Inflammatory macrophage (primary cell): ENCODE results near the gene ZFP92.

ENCODE experiments used
- DNase-seq, 2 donors: peaks; one replicate each; pipeline ENCODE4 v3.0.0-alpha.2; 2020 to 2022

ZFP92 gene

DNA sequence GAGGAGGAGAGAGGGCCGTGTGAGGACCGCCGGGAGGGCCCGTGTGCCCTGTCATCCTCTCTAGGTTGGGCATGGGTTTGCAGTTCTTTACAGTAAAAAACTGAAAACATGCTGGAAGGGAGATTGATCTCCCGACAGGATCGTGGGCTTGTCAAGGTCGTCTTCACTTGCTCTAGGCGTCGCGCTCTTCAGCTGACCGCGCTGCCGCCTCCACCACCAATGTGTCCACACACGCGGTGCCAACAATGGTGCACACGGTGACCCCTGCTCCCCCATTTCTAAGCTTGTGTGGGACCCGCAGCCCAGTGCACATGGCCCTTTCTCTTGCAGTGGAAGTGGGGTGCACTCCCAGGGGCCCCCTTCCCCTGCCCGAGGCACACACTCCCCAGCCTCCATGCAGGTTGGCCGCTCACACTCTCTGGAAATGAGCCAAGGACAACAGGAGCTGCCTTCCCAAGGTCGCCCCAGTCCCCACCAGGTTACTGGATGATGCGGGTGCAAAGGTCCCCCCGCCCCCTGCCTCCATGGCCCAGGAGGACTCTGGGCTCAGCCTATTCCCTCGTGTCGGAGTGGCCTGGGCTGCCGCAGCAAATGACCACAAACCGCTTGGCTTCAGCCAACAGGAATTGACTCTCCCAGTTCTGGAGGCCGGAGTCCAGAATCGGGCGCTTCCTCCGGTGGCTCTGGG is 1.7 kb upstream of the ZFP92 start:
- no peak for DNase-seq

- DNase-seq, result no peak
Observed at GRCh38 chrX:153410373-153410772, 899 bp upstream of the ZFP92 start.

DNA sequence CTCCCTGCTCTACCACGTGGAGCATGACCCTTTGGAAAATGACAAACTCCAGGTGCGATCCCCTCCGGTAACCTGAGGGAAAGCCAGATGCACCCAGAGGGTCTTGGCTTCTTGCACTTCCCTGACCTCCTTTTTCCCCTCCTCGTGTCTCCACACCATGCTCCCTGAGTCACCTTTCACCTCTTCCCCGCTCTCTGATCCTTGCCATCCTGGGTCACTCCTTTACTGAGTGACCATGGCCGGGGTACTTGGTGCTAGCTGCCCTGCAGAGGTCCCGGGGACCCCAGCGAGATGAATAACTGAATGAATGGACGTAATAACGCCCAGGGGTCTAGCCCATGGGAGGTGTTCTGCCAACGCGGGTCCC is 401 bp upstream of the ZFP92 start:
- DNase-seq, result no peak

- DNase-seq, result peak; percentile 32 to 60
Observed at GRCh38 chrX:153411988-153412574, 809 bp downstream of the ZFP92 start.

GRCh38 chrX:153412746-153413720 is 1.8 kb downstream of the ZFP92 start:
- no peak for DNase-seq

DNA sequence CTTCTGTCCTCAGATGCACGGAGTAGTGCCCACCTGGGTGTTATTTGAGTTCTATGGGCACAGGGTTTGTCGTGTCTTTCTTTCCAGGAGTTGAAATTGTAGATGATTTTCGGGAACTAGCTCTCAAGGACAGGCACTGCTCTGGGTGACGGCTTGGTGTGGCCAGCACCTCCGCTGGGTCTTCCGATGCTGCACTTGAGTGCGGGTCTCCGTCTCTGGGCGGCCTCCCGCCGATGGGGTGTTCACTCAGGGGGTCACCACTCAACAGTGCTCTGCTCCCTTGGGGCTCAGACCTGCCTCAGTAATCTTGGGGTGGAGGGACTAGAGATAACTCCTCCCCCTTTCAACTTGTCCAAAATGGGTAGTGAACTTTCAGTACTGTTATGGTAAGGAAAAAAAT is 2.5 kb downstream of the ZFP92 start:
- DNase-seq, result no peak

- peak; percentile 75 to 87 for DNase-seq
Observed at GRCh38 chrX:153414856-153415510, 3.7 kb downstream of the ZFP92 start.

DNA sequence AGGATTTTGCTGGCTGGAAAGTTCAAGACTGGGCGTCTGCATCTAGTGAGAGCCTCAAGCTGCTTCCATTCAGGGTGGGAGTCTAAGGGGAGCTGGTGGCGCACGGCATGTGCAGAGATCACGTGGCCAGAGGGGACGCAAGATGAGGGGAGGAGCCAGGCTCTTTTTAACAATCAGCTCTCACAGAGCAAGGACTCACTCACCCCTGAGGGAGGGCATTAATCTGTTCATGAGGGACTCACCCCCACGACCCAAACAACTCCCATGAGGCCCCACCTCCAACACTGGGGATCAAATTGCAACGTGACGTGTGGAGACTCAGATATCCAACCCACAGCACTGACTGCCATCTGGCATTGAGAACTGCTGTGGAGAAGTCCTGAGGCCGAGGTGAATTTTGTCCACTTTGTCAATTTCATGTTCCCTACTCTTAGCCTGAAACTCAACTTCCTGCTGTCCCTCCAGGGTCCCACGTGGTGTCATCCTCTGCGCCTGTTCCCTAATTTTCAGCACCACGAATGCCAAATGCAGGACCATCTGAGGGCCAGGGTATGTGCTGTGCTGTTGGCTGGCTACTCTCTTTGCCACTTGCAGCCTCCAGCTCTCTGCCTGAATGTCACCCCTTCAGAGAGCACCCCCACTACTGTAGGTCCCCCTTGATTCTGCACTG is 5.6 kb downstream of the ZFP92 start:
- DNase-seq, result peak; percentile 36 to 48

- DNase-seq, result no peak
Observed at GRCh38 chrX:153417637-153418036, 6.4 kb downstream of the ZFP92 start.

DNA sequence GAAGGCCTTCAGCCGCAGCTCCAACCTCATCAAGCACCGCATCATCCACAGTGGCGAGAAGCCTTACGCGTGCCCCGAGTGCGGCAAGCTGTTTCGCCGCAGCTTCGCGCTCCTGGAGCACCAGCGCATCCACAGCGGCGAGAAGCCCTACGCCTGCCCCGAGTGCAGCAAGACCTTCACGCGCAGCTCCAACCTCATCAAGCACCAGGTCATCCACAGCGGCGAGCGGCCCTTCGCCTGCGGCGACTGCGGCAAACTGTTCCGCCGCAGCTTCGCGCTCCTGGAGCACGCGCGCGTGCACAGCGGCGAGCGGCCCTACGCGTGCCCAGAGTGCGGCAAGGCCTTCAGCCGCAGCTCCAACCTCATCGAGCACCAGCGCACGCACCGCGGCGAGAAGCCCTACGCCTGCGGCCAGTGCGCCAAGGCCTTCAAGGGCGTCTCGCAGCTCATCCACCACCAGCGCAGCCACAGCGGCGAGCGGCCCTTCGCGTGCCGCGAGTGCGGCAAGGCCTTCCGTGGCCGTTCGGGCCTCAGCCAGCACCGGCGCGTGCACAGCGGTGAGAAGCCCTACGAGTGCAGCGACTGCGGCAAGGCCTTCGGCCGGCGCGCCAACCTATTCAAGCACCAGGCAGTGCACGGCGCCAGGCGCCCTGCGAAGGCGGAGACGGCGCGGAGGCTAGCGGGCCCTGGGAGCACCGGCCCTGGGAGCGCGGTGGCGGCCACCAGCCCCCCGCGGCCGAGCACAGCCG is 9.8 kb downstream of the ZFP92 start:
- DNase-seq, result no peak

DNA sequence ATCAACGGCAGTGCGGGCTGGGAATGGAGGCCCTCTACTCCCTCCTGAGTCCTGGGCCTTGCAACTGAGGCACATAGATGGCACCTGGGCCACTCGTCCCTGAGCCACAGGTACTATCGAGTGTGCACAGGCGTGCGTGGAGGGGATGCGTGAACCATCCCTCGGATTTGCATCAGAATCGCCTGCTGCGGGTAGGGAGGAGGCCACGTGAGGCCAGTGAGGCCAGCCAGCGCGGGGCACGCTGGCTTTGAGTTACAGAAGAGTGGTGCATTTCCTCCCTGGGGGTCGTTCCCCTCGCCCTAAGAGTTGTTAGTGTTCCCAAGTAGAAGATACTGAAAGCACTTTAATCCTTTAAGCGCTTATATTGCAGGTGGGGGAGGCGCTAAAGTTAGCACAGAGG is 10.6 kb downstream of the ZFP92 start:
- DNase-seq, result no peak

DNA sequence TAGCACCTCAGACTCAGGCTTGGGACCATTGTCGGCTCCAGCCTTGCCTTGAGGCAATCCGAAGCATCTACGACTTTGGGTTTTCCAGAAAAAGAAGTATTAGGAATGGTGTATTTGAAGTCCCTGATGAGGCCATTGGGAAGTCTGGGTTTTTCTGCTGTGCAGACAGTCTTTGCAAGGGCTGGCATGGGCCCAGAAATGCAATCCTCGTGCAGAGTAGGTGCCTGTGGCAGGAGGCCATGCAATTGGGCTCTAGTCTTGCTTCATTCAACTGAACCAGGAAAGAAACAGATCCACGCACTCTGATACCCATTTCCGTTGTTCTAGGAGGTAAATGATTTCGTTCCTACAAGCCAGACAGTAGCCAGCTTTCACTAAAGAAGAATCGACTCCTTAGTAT is 12.4 kb downstream of the ZFP92 start:
- DNase-seq, result peak; percentile 7 to 29

DNA sequence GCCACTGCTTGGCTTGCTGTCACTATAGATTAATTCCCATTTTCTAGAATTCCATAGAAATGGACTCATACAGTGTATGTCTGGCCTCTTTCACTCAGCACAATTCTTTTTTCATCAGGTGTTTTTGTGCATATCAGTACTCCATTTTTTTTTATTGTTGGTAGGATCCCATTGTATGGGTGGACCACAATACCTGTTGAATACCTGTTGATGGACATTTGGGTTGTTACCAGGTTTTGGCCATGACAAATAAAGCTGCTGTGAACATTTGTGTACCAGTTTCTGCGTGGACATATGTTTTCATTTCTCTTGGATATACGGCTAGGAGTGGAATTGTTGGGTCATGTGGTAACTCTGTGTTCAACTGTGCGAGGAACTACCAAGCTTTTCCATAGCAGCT is 14.9 kb downstream of the ZFP92 start:
- DNase-seq, result no peak

- no peak for DNase-seq
Observed at GRCh38 chrX:153430796-153431195, 19.5 kb downstream of the ZFP92 start.

DNA sequence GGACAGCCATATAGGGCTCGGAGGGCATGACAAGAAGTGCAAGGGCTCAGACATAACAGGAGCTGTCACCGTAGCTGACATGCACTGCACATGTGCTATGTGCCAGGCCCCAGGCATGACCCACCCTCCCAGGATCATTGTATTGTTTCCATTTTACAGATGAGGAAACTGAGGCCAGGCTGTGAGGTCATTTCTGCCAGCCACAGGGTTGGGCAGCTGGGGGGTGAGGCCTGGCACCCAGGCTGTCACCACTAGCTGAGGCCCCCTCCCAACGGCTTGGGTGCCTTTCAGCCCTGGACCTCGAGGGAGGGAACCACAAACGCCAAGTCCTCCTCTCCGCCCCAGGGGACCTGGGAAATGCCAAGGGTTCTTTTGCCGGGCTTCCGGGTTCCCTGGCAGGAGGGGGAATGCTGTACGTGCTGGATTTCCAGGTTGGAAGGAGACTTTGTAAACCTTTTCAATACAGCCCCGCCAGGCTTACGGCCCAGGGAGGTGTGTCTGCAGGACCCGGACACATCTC is 21.9 kb downstream of the ZFP92 start:
- DNase-seq, result no peak

DNA sequence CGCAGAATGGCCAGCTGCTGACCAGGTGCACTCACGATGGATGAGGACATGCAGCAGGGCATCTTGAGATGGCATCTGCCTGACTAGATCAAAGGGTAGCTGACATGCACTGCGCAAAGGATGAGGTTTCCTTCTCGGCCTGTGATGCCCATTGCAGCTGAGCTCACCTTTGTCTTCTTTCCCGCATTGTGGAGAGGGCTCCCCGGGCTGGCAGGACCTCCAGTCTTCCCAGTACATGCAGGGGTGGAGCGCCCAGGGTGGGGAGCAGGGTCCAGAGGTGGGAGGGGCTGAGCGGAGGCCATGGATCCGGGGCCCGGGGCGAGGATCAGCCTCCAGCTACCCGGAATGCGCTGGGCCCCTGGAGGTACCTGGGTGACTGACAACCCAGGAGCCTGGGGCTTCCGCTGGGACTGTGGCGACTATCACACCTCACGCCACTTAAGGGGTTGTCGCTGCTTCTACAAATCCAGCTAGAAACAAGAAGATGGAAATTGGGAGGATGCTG is 22.6 kb downstream of the ZFP92 start:
- no peak for DNase-seq

GRCh38 chrX:153434801-153435200 is 23.5 kb downstream of the ZFP92 start:
- no peak for DNase-seq

- DNase-seq, result no peak
Observed at GRCh38 chrX:153435845-153436244, 24.6 kb downstream of the ZFP92 start.

- DNase-seq, result peak; percentile 15 to 33
Observed at GRCh38 chrX:153438532-153438931, 27.3 kb downstream of the ZFP92 start.

DNA sequence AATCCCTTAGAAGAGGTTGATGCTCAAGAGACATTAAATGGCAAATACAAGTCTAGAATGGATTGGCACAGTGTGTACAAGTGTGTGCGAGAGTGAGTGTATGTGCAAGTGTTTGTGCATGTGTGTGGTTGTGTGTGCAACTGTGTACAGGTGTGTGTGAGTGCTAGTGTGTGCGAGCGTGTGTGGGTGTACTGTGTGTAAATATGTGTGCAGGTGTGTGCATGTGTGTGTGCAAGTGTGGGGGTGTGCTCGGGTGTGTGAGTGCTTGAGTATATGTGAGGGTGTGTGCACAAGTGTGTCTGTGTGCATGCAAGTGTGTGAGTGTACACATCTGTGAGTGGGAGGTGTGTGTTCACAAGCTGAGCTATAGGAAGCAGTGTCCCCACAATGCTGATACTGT is 28.7 kb downstream of the ZFP92 start:
- no peak for DNase-seq

DNA sequence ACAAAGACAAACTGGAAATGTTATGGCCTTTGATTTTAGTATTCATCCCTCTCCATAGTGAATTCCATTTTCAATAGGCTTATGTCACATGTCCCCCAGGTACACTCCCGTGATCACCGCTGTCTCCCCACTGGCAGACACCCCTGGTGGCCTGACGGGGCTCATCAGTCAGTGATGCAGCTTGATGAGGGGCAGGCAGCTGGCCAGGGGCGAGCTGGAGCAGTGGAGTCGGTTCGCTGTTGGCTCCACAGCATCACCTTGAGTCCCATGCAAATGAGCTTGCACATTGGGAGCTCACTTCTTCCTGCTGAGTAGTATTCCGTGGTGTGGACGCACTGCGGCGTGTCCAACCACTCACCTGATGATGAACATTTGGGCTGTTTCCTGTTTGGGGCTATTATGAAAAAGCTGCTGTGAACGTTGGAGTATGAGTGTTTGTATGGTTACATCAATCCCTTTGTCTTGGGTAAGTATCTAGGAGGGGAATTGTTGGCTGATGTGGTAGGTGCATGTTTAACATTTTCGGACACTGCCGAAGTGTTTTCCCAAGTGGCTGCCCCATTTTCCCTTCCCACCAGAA is 29.4 kb downstream of the ZFP92 start:
- DNase-seq, result no peak
